Activated CD4-positive, alpha-beta T cell treated with anti-CD3 and anti-CD28 coated beads, Interleukin-10, Interleukin-2, amounts not matched to agents 100 ng/mL and 50 ng/mL, durations not matched to agents 16 hours and 8 hours (primary cell): Measurements from ENCODE around the gene PASD1.

Experiments used
- DNase-seq: peaks from one replicate; pipeline ENCODE4 v3.0.0-alpha.2; 2020

Gene PASD1

DNA sequence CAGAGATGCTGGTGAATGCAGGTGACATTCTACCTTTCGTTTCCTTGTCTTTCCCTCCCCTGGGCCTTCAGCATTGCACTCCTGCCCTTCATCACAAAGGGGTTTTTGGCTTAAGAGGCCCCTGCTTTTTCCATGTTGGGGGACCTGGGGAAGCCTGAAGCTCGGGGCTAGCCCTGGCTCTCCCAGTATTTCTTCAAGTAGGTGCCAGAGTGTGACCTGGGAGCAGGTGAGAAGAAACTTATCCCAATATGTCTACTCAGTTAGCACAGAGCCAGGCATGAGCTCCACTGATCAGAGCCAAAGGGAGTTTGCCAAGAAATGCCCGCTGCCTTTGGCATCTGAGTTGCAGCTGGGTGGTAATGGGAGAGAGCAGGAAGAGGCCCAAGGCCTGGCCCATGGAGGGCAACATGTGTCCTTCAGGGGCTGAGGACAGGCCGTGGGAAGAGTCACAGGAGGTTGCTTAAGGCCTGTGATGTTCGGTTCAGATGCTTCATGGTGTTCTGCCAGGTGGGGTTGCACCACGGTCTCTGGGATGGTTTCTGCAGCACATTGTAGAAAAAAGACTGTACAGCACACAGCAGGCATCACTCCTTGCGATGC lies 139.4 kb downstream of the PASD1 start:
- no peak for DNase-seq

- DNase-seq, result no peak
These were observed 140.0 kb downstream of the PASD1 start for GRCh38 chrX:151703487-151703886.

GRCh38 chrX:151704041-151704663 lies 140.7 kb downstream of the PASD1 start:
- no peak for DNase-seq

DNA sequence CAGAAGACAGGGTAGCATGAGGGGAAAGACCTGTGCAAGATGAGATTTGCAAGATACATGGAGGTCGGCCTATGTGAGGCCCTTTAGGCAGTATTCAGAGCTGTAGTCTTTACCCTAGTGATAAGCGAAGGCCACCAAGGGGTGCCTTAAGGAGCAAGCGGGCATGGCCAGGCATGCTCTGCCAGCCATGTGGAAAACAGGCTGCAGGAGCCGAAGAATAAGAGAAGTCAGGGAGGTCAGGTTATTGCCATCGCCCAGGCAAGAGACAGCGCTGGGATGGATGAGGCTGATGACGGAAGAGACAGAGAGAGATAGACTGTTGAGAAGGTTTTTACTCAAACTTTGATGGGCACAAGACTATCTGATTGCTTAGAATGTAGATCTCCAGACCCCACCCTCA lies 145.3 kb downstream of the PASD1 start:
- no peak for DNase-seq

- DNase-seq, result no peak
These were observed 147.0 kb downstream of the PASD1 start for GRCh38 chrX:151710457-151710856.

DNA sequence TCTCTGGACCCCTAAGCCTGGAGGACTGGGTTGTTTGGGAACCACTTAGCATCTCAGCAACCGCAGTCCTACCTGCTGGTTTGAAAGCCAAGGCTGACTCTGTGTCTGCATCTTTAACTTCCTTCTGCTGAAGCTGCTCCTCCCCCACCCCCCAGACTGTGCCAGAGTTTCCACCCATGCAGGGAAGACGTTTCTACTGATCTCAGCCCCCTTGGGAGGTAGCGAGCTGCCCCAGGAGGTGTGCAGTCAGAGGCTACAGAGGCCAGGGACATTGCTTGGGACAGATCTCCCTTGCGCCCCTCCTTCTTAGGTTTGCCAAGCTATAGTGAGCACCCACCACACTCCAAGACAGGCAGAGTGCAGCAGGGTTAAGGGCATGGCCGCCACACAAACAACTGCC lies 147.7 kb downstream of the PASD1 start:
- DNase-seq, result no peak

- no peak for DNase-seq
These were observed 148.3 kb downstream of the PASD1 start for GRCh38 chrX:151711787-151712186.

DNA sequence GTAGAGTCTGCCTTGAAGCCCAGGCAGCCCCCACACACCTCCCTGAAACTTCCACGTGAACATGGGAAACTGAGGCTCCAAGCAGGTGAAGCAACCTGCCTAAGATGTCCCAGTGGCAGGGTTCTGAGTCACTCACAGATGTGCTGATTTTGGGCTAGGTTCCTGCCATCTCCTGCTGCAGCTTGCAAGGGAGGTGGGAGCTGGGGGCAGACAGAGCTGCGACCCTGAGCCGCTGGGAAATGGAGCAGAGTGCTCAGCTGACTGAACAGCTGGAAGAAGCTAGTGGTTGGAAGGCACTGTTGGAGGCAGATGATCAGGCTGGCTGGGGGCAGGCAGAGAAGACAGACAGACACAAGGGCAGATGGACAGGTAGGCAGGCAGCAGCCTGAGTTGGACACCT lies 148.8 kb downstream of the PASD1 start:
- DNase-seq, result no peak

- DNase-seq, result peak; percentile 30
These were observed 150.4 kb downstream of the PASD1 start for GRCh38 chrX:151713849-151714248.

GRCh38 chrX:151714362-151714761 lies 150.9 kb downstream of the PASD1 start:
- DNase-seq, result no peak

- DNase-seq, result no peak
These were observed 152.3 kb downstream of the PASD1 start, which contains the start of gene FATE1 for GRCh38 chrX:151715752-151716151. TSS of gene FATE1 (plus strand) at chrX:151716035. CDS start at chrX:151716120, 85 bp downstream.

GRCh38 chrX:151722241-151722846 lies 158.9 kb downstream of the PASD1 start:
- peak; percentile 36 for DNase-seq

DNA sequence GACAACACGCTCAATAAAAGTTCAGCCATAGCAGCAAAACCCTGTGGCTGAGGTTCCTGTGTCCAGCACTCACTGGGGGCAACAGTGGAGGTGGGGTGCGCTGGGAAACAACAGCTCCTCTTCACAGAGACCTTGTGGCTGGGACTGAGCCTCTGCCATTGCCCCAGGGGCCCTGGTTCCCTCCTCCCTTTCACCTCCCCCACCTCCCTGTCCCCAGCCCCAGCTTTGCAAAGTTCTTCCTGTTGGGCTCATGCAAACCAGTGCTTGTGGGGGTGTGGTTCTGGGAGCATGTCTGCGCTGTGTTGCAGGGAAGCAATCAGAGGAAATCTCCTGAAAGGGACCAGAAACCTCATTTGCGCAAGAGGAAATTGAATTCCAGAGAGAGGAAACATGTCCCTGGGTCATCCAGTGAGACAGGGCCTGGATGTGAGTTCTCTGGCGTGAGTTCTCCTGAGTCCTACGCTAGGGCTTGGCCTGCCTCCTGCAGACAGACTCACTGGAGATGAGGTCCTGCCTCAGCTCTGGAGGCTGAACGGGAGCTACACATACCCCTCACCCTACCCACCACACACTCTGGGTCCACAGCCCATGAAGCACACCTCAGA lies 159.8 kb downstream of the PASD1 start:
- no peak for DNase-seq

GRCh38 chrX:151724563-151725337 lies 161.3 kb downstream of the PASD1 start:
- no peak for DNase-seq

- DNase-seq, result no peak
These were observed 161.8 kb downstream of the PASD1 start for GRCh38 chrX:151725338-151725614.
